Measurements from ENCODE around the gene INAFM1. TPM values are rescaled to one million over a fixed set of nuclear protein-coding genes. Genes with fewer than 3 reads are reported as not detected.
A peak's percentile ranks its signal among the peaks of the same experiment; 100 is the strongest.
"Not testable (repeated sequence)": the region's sequence is repeated elsewhere in the genome, so short reads cannot be mapped to it uniquely, and the experiment has no call there.

Gene INAFM1
- polyA plus RNA-seq, 1 donor, result 6.5 TPM

- DNase-seq, result no peak
Observed at GRCh38 chr19:47240556-47240955, 34.1 kb upstream of the INAFM1 start.

- DNase-seq, result no peak
Observed at GRCh38 chr19:47240996-47241918, 33.4 kb upstream of the INAFM1 start.

- DNase-seq, result no peak
Observed at GRCh38 chr19:47241919-47242577, 32.6 kb upstream of the INAFM1 start.

- no peak for DNase-seq
Observed at GRCh38 chr19:47243364-47243775, 31.3 kb upstream of the INAFM1 start.

- DNase-seq, result peak; percentile 87
Observed at GRCh38 chr19:47243776-47244547, 30.7 kb upstream of the INAFM1 start.

- DNase-seq, result peak; percentile 82
Observed at GRCh38 chr19:47247308-47247990, 27.2 kb upstream of the INAFM1 start.

- DNase-seq, result not testable (repeated sequence)
Observed at GRCh38 chr19:47253016-47253415, 21.7 kb upstream of the INAFM1 start.

- DNase-seq, result no peak
Observed at GRCh38 chr19:47253467-47253881, 21.2 kb upstream of the INAFM1 start.

- no peak for DNase-seq
Observed at GRCh38 chr19:47253970-47254369, 20.7 kb upstream of the INAFM1 start.

GRCh38 chr19:47255879-47256692, 18.6 kb upstream of the INAFM1 start, which contains the start of gene CCDC9:
TSS of gene CCDC9 (plus strand) at chr19:47256525. CDS start at chr19:47258401, 1,876 bp downstream.
- peak; percentile 95 for DNase-seq

GRCh38 chr19:47256693-47257410, 17.8 kb upstream of the INAFM1 start:
- peak; percentile 99 for DNase-seq

GRCh38 chr19:47257411-47258169, 17.1 kb upstream of the INAFM1 start:
- DNase-seq, result no peak

GRCh38 chr19:47258434-47258833, 16.3 kb upstream of the INAFM1 start:
- no peak for DNase-seq

GRCh38 chr19:47258895-47259555, 15.7 kb upstream of the INAFM1 start:
- no peak for DNase-seq

- no peak for DNase-seq
Observed at GRCh38 chr19:47260476-47260875, 14.2 kb upstream of the INAFM1 start.

GRCh38 chr19:47261946-47262793, 12.5 kb upstream of the INAFM1 start:
- not testable (repeated sequence) for DNase-seq

GRCh38 chr19:47264629-47265028, 10.1 kb upstream of the INAFM1 start:
- DNase-seq, result no peak

Measured in left kidney (tissue), 2 donors.